Stimulated activated naive CD8-positive, alpha-beta T cell treated with anti-CD3 and anti-CD28 coated beads, Interleukin-15, amount 100 ng/mL, for 72 hours (primary cell): ENCODE measurements around the gene AHNAK.
"Not testable (repeated sequence)": the region's sequence is repeated elsewhere in the genome, so short reads cannot be mapped to it uniquely, and the experiment has no call there.

Source experiments
- ATAC-seq: fragments of 150-1000 bp; cut with Tn5 transposase; 2 replicates; pipeline ENCODE4 v1.10.0; 2021; ENCODE audit warnings: mild to moderate bottlenecking, moderate library complexity
- DNase-seq, 2 donors: peaks; one replicate each; pipeline ENCODE4 v3.0.0; 2021 to 2022
- H3K27ac Mint-ChIP-seq, 2 donors: one replicate each; pipeline ENCODE4 v1.8.0; 2022; ENCODE audit warnings: mild to moderate bottlenecking in 2 of 2, mixed read lengths in 2 of 2, moderate library complexity in 2 of 2
- H3K27me3 Mint-ChIP-seq: one replicate; pipeline ENCODE4 v1.8.0; 2022; ENCODE audit warnings: mixed read lengths
- H3K4me1 Mint-ChIP-seq: one replicate; pipeline ENCODE4 v1.8.0; 2022; ENCODE audit warnings: mild to moderate bottlenecking, mixed read lengths
- H3K4me3 Mint-ChIP-seq, 2 donors: one replicate each; pipeline ENCODE4 v1.8.0; 2022; ENCODE audit warnings: mild to moderate bottlenecking in 2 of 2, mixed read lengths in 2 of 2, moderate library complexity in 1 of 2
- H3K9me3 Mint-ChIP-seq, 2 donors: one replicate each; pipeline ENCODE4 v1.8.0; 2022; ENCODE audit warnings: mixed read lengths in 2 of 2

AHNAK gene

DNA sequence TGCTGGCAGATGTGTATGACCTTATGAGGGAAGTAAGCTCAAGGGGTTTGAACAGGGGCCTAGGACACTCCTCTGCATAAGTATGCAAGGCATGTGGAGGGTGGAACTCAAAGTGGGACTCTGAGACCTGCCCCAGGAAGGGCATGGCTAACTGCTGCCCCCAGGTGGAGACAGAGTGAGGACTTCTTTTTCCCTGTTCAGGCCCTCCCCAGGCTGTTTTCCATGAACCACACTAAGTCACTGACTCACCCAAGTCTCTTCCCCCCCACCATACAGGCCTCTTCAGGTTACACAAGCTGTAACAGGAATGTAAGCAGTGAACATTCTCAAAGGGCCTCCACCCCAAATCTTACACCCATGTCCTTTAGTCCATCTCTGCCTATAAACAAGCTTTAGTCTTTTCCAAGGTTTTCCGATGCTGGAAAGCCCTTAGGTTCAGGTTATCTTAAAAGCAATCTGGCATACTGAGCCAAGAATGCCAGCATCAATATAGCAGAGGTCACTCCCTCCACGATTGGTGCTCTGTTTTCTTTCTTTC, 14.0 kb upstream of the AHNAK start:
- H3K4me1 Mint-ChIP-seq: peaks cover 86% of the 10 kb centered on the region
- no peaks in the 10 kb centered on the region for H3K9me3 Mint-ChIP-seq
- no peaks in the 10 kb centered on the region for H3K27me3 Mint-ChIP-seq
- peak overlapping the region; percentile 80 to 85 for H3K27ac Mint-ChIP-seq
- no peak overlapping the region for H3K4me3 Mint-ChIP-seq
- DNase-seq (peak in 1 of 2 donors; percentile 69), ATAC-seq (no peak)

DNA sequence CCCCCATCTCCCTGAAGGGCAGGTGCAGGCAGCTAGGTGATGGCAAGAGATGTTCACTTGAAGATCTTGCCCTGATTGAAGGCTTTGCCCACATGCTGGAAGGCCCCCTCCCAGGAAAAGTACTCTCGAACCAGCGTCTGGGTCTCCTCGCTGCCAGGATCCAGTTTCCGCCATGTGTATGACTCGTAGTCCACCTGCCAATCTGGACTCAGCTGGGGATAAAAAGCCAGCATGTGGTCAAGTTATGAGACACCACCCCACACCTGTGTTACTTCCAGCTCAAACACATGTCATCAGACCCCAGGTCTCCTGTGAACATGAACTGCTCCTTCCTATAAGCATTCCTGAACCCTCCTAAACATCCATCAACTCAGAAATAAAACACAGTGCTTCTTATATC, 13.0 kb upstream of the AHNAK start:
- H3K27me3 Mint-ChIP-seq, ATAC-seq, H3K9me3 Mint-ChIP-seq, DNase-seq: not testable (repeated sequence)
- H3K4me1 Mint-ChIP-seq: peaks cover 89% of the 10 kb centered on the region
- H3K4me3 Mint-ChIP-seq: peak overlapping the region in 1 of 2 donors; percentile 5
- H3K27ac Mint-ChIP-seq: peak overlapping the region; percentile 71 to 73

DNA sequence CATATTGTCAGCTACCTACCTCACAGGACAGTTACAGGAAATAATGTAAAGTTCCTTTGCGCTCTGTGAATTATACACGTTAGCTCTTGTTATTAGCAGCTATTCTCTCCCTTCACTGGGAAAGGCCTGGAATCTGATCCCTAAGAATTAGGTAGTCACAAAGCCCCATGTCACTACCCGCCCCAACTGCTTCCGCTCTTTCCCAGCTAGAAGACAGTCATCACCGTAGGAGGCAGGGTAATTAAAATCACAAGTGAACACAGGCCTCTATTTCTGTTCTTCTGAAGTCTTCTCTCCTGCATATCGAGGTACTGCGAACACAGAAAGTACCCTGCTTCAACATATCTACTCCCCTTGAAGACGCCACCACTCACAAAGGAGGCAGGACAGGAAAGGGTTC, 12.6 kb upstream of the AHNAK start:
- ATAC-seq: no peak
- peaks cover 92% of the 10 kb centered on the region for H3K4me1 Mint-ChIP-seq
- H3K27me3 Mint-ChIP-seq: no peaks in the 10 kb centered on the region
- no peak for DNase-seq
- peak overlapping the region; percentile 5 to 22 for H3K4me3 Mint-ChIP-seq
- no peaks in the 10 kb centered on the region for H3K9me3 Mint-ChIP-seq
- H3K27ac Mint-ChIP-seq: peak overlapping the region; percentile 54 to 71

DNA sequence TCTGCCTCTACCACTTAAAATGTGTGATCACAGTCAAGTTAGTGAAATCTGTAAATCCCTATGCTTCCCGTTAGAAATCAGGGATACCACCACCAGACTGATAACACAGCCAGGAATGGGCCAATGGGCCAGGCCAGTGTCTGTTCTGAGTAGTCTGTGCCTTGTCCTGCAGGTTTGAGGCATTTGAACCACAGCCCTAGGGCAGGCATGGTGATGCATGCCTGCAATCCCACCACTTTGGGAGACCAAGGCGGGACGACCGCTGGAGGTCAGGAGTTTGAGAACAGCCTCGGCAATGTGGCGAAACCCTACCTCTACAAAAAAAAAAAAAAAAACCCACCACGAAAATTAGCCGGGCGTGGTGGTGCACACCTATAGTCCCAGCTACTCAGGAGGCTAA, 12.1 kb upstream of the AHNAK start:
- peaks cover 92% of the 10 kb centered on the region for H3K4me1 Mint-ChIP-seq
- ATAC-seq: no peak
- DNase-seq: no peak
- no peaks in the 10 kb centered on the region for H3K27me3 Mint-ChIP-seq
- no peak overlapping the region for H3K27ac Mint-ChIP-seq
- H3K9me3 Mint-ChIP-seq: no peaks in the 10 kb centered on the region
- no peak overlapping the region for H3K4me3 Mint-ChIP-seq

DNA sequence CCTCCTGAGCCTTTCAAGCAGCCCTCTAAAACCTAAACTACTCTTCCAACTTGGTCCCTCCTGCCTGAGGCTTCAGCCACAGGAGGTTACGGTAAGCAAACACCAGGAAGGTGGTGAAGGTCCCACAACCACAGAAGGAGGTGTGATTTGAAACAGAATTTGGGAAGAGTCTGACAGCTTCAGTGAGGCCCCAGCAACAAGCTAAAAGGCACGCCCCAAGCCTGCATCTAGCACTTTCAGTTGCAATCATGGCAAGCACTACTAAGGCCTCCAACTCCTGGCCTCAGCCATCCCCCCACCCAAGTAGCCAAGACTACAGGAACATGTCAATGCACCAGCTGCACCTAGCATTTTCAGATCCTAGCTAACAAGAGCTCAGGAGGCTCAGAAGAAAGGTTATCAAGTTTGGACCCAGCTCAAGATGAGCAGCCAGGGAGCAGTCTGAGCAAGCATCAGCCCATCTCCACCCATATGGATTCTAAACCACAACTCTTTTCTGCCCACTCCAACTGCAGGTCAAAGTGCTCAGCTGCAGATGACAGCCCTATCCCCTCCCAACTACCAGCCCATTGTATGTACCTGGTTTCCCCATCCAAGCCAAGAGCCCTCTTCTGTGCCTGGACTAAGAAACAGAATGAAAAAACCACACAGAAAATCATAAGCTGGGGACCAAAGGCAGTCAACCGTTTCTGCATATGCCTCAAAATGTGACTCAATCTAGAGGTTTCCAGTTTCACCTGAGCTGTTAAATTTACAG, 10.4 kb upstream of the AHNAK start:
- peak; percentile 64 for ATAC-seq
- Mint-ChIP-seq H3K9me3 (no peaks in the 10 kb centered on the region), H3K27ac (peak overlapping the region; percentile 87 to 97), H3K4me3 (peak overlapping the region; percentile 80 to 87), H3K4me1 (peaks cover 100% of the 10 kb centered on the region), H3K27me3 (no peaks in the 10 kb centered on the region)
- peak in 1 of 2 donors; percentile 87 for DNase-seq

DNA sequence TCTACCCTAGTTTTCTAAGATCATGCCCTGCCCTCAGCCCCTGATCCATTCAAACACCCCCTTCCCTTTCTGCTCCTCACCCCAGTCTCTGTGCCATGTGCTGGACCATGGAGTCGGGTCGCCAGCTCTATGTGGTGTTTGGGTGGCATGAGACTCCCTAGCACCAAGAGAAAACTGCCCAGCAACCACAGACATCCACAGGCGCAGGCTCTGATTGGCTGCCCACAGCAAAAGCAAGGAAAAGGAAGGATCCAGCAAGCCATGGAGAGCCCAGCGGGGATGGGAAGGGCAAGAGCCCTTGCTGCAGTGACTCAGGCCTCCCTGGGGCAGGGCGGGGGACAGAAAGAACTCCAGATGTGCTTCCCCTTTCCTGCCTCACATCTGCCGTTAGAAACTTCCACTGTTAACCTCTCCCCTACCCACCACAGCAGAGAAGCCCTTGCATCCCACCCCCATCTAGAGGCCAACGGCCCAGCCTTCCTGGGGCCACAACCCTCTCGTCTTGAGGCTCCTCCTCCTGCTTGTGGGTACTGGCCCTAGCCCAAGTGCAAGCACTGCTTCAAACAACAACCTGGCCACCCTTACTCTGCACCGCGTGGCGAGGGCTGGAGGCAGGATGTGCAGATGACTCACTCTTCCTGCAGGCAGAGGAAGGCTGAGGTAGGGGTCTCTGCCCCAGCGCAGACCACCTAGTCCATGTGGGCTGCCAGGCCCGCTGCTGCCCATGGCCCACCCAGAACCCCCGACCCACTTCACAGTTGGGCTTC, 9.7 kb upstream of the AHNAK start:
- peak; percentile 88 to 95 for DNase-seq
- Mint-ChIP-seq H3K27me3 (no peaks in the 10 kb centered on the region), H3K4me3 (peak overlapping the region; percentile 80 to 87), H3K4me1 (peaks cover 100% of the 10 kb centered on the region), H3K27ac (peak overlapping the region; percentile 87 to 97), H3K9me3 (no peaks in the 10 kb centered on the region)
- ATAC-seq: peak; percentile 81

DNA sequence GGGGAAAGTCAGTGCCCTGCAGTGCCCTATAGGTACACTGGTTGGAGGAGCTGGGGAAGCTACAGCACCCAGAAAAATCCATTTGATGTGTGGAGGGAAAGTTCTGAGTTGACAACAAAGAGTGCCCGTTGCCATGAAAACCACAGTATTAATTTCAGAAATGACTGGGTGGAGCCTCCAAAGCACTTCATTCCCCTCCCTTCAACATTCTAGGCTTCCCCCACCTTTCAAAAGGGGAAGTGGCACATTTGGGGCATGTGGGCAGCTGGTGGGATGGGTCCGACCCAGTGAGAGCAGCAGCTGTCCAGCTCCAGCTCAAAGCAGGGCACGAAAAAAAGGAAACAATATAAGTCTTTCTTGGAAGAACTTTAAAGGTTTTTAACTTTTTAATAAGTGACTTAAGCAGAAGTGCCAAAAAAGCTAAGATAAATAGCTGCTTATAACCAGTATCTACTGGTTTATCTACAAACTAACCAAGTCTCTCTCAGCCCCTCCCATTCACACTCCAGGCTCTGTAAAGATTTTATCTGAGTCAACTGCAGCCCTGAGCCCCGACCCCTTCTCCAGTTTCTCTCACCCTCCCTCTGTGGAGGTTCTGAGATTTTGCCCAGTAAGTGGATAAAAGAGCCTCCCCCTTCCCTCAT, 9.0 kb upstream of the AHNAK start:
- peak; percentile 43 for ATAC-seq
- peak overlapping the region; percentile 80 to 87 for H3K4me3 Mint-ChIP-seq
- H3K27ac Mint-ChIP-seq: peak overlapping the region; percentile 87 to 97
- no peaks in the 10 kb centered on the region for H3K27me3 Mint-ChIP-seq
- peak; percentile 67 to 80 for DNase-seq
- no peaks in the 10 kb centered on the region for H3K9me3 Mint-ChIP-seq
- H3K4me1 Mint-ChIP-seq: peaks cover 100% of the 10 kb centered on the region

DNA sequence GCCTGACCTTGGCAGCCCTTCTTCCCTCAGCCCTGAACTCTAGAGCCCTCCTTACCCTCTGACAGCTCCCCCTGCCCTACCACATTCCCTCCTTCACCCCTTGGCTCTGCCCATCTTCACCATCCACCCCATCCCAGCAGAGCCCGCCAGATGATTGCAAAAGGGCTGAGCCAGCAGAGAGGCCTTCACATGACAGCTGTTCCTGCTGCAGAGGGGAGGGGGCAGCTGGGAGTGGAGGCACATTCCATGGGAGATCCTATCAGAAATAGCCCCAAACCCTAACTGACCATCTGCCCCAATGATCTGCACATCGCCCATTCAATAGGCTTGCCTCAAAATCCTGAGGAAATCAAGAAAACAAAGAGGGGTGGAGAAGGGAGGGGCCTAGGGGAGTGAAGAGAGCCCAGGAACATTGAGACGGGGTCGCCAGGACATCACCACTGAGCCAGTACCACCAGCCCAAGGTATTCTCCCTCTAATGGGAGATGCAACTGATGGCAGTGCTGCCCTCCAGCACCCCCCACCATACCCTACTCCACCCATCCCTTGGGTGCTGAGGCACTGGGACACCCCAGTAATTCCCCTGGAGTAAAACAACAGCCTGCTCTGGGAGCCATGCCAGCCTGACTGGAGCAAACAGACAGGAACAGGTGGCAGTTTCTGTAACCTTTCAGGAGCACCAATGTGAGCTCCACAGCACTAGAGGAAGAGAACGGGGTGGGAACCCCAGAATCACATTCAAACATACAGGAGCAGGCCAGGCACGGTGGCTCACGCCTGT, 8.0 kb upstream of the AHNAK start:
- Mint-ChIP-seq H3K9me3 (no peaks in the 10 kb centered on the region), H3K4me3 (peak overlapping the region; percentile 25 to 33), H3K4me1 (peaks cover 100% of the 10 kb centered on the region), H3K27me3 (no peaks in the 10 kb centered on the region), H3K27ac (peak overlapping the region; percentile 87 to 97)
- no peak for ATAC-seq
- no peak for DNase-seq

DNA sequence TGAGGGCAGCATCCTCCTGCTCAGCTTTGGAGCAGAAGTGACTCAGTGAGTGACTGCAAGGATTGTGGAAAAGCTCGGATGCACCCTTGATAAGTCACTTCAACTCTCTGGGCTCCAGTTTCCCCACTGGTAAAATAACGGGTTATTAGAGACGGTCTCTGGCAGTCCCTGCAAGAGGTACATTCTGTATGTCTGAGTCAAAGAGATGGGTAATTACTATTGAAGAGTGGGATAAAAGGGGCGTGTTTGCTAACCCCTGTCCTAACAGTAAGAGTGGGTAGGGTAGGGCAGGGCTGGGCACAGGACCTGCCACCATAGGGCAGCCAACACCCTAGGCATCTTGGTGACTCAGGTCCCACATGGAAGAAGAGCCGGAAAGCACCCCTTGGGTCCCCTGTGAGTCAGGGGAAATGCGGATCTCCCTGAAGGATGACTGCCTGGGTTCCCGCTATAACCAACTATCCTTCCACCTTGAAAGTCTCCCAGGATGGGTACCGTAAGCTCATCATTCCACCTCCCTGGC, 7.3 kb upstream of the AHNAK start:
- ATAC-seq: no peak
- Mint-ChIP-seq H3K27me3 (peaks cover under 1% of the 10 kb centered on the region), H3K9me3 (no peaks in the 10 kb centered on the region), H3K27ac (peak overlapping the region; percentile 87 to 97), H3K4me1 (peaks cover 100% of the 10 kb centered on the region), H3K4me3 (peak overlapping the region; percentile 53 to 58)
- no peak for DNase-seq

DNA sequence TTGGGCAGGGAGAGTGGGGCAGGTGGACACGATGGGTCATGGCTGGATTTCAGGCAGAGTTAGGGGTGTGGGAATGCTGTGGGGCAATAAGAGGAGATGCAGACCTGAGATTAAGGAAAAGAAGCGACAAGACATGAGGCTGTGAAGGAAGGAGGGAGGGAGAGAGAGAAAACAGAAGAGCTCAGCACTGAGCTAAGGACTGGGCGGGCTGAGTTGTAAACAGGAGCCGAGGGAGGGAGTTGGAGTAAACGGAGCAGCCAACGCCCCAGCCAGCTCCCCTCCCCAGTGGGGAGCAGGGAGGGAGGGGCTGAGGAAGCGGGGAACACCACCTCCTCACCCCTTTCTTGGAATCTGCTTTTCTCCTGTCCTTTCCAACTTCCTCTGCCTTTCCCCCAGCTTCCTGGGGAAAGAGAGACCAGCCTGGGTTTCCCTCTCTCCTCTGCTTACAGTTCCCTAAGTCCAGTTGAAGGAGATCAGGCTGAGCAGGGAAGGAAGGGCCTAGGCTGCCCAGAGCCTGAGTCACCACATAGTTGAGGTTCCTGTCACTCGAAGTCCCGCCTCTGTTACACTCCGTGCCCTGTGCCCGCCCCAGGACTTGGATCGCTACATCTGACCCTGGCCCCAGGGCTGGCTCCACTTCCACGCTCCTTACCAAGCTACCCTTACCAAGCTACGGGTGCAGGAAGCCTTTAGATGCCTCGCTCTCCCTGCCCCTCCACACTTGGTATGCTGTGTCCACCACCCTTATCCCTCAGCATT, 6.7 kb upstream of the AHNAK start:
- H3K27me3 Mint-ChIP-seq: peaks cover 7% of the 10 kb centered on the region
- H3K4me3 Mint-ChIP-seq: peak overlapping the region; percentile 58 to 62
- H3K9me3 Mint-ChIP-seq: no peaks in the 10 kb centered on the region
- peak overlapping the region; percentile 81 to 94 for H3K27ac Mint-ChIP-seq
- H3K4me1 Mint-ChIP-seq: peaks cover 97% of the 10 kb centered on the region
- ATAC-seq (no peak), DNase-seq (peak in 1 of 2 donors; percentile 51)

DNA sequence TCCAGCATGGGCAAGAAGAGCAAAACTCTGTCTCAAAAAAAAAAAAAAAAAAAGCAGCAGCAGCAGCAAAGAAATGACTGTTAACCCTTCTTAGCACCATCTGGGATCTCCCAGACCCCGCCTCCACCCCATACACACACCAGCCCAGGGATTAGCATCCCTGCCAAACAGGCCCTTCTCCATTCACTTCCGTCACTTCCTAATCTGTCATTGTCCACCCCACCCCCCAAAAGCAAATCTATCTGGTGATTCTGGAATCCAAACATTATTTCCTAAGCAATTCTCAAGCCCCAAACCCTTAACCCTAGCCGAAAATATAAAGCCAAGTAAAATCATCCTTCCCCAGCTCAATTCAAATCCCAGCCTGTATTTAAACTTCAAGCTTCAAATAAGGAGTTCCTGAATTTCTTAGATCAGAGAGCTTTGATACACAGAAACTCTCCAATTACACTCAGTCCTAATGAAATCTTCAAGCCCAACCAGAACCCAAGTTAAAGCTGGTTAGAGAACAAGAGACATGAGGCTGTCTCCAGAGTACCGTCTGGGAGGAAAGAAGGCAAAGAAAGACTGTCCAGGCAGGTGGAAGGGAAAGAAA, 6.0 kb upstream of the AHNAK start:
- peaks cover 97% of the 10 kb centered on the region for H3K4me1 Mint-ChIP-seq
- H3K27ac Mint-ChIP-seq: peak overlapping the region; percentile 94
- H3K9me3 Mint-ChIP-seq: no peaks in the 10 kb centered on the region
- ATAC-seq (no peak), DNase-seq (no peak)
- H3K4me3 Mint-ChIP-seq: peak overlapping the region; percentile 62 to 65
- H3K27me3 Mint-ChIP-seq: peaks cover 14% of the 10 kb centered on the region

DNA sequence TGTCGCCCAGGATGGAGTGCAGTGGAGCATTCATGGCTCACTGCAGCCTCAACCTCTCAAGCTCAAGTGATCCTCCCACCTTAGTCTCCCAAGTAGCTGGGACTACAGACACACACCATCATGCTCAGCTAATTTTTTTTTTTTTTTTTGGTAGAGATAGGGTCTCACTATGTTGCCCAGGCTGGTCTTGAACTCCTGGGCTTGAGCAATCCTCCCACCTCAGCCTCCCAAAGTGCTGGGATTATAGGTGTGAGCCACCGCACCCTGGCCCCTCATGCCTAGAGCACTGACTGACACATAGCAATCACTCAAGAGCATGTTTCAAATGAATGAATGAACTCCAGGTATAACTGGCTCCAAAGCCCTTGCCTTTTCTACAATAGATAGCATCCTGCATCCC, 3.9 kb upstream of the AHNAK start:
- H3K27ac Mint-ChIP-seq, DNase-seq, H3K9me3 Mint-ChIP-seq, ATAC-seq, H3K4me3 Mint-ChIP-seq: not testable (repeated sequence)
- H3K27me3 Mint-ChIP-seq: peaks cover 20% of the 10 kb centered on the region
- peaks cover 85% of the 10 kb centered on the region for H3K4me1 Mint-ChIP-seq

DNA sequence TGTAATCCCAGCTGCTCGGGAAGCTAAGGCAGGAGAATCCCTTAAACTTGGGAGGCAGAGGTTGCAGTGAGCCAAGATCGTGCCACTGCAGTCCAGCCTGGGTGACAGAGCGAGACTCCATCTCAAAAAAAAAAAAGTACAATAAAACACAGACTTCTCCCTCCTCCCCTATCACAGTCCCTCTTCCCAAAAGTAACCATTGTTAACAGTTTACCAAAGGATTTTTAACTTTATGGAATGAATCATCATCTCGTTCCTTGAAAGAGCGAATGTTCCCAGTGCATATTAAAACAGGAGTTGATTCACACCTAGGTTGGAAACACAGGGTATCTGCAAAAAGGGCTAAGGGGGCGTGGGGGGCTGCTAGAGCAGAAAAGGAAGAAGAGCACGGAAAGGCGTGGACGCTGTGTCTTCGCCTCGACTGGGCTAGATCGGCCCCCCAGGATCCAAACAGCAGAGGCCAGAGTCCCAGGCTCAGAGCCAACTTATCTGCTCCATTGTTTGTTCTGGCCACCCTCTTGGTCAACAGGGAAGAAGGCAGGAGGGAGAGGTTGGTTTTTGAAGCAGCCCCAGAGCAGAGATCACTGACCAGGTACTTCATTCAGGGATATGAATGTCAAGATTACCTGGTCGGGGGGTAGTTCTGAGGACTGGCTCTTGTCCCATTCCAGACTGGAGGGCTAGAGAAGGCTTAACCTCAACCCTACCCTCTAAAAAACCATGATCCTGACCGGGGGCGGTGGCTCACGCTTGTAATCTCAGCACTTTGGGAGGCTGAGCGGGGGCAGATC, 2.1 kb upstream of the AHNAK start:
- peak overlapping the region in 1 of 2 donors; percentile 85 for H3K27ac Mint-ChIP-seq
- H3K4me1 Mint-ChIP-seq: peaks cover 85% of the 10 kb centered on the region
- H3K27me3 Mint-ChIP-seq: peaks cover 20% of the 10 kb centered on the region
- no peak for ATAC-seq
- no peak for DNase-seq
- H3K4me3 Mint-ChIP-seq: no peak overlapping the region
- H3K9me3 Mint-ChIP-seq: no peaks in the 10 kb centered on the region
